HG02571 (cell line): Measurements from ENCODE around the gene NR1I2.

ENCODE experiments used
- ATAC-seq: cut with Tn5 transposase; IDR thresholded peaks from one replicate; pipeline ENCODE4 v1.9.1; 2021; ENCODE audit warnings: mild to moderate bottlenecking, moderate library complexity; ENCODE audit not compliant: unreplicated experiment

The NR1I2 gene

DNA sequence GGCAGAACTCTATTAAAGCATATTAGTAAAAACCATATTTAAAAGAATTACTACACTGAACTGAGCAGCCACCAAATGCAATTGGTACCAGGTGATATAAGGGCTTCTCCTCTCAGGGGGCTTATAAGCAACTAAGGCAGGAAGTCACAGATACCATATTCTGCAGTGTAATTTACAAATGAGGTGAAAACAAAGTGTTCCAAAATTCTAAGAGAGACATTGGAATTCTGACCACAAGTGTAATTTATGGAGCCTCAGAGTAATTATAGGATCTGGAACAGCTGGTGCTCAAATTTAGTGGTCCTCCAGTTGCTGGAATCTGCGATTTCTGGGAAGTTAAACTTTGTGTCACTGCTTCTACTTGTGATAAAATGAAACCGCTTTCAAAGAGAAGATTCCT, 3.1 kb upstream of the NR1I2 start:
- ATAC-seq, result no peak

DNA sequence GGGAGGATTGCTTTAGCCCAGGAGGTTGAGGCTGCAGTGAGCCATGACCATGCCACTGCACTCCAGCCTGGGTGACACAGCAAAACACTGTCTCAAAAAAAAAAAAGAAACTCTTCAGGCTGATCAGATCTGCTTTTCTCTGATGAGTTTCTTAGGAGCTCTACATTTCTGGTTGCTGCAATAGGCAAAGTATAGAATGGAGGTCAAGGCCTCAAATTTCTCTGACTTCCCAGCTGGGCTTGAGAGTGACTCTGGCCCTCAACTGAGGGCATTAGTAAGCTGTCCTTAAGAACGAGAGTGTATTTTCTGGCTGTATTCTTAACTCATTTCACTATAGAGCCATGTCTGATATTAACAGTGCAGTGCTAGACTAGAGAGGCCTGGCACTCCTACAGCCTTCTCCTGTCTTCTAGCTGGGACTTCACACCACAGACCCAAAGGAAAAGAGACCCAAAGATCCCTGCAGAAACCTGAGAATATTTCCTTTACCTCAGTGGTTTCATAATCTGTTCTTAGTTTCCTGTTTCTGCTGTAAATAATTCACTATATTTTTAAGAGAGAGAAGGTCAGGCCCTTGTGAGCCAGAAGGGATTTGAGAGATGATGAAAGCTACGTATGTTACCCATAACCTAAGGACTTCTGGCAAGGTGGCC, 2.0 kb upstream of the NR1I2 start:
- no peak for ATAC-seq

DNA sequence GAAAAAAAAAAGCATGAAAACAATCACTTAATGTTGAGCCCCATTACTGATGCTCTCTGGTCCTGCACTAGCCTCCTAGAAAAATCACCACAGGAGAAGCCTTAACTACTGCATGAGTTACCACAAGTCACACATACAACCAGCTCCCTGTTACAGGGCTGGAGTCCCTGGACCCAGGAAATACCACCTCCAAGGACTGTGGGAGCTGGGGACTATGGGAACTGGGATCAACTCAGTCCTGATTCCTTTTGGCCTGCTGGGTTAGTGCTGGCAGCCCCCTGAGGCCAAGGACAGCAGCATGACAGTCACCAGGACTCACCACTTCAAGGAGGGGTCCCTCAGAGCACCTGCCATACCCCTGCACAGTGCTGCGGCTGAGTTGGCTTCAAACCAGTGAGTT, 559 bp downstream of the NR1I2 start:
- no peak for ATAC-seq

DNA sequence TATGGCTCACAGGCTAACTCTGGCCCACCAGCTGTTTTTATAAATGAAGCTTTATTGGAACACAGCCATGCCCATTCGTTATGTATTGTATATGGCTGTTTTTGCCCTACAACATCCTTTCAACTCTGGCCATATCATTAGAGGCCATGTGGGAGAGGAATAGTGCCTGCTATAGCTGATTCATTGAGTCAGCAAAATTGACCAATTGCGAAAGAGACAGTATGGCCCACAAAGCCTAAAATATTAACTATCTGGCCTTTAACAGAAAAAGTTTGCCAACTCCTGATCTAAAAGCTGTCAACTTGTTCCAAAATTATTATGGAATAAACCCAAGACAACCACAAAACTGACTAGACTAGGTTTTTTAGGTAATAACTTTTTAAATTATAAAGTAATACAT, 1.4 kb downstream of the NR1I2 start:
- ATAC-seq, result no peak

DNA sequence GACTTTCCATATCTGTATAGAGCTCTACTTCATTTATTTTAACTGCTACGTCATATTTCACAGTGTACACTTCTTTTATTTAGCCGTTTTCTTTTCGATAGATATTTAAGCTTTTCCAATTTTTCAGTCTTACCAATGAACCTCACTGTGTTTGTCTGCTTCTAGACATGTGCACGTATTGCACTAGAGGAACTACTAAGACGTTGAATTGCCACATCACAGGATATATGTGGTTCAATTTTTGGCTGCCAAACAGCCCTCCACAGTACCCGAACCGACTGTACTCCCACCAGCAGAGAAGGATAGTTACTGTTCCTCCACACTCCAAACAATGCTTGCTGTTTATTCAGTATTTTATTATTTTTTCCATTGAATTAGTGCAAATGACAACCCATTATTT, 2.0 kb downstream of the NR1I2 start:
- ATAC-seq, result no peak

DNA sequence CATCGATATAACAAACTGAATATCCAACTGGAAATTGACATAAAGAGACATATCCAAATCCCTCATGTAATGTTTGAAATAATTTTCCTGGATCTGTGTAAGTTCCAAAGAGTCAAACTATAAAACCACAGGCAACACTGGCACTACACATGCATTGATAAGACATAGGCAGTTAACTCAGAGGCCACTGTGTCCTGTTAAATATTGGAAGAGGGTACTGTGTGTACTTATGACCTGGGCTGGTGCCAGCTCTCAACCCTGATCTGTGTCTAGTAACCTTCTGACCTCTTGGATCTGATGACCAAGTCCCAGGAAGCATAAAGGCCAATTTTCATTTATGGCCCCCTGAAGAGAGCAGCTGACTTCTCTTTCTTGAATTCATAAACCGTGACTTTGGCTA, 4.5 kb downstream of the NR1I2 start:
- ATAC-seq, result no peak

DNA sequence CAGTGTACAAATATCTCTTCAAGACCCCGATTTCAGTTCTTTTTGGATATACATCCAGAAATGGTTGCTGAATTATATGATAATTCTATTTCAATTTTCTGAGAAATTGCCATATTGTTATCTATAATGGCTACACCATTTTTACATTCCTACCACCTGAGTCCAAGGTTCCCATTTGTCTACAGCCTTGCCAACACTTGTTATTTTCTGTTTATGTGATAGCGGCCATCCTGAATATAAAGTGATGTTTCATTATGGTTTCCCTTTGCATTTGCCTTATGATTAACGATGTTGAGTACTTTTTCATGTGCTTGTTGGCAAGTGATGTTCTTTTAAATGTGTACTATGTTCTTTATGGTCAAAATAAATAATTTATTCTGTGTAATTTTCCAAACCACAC, 8.5 kb downstream of the NR1I2 start:
- no peak for ATAC-seq

DNA sequence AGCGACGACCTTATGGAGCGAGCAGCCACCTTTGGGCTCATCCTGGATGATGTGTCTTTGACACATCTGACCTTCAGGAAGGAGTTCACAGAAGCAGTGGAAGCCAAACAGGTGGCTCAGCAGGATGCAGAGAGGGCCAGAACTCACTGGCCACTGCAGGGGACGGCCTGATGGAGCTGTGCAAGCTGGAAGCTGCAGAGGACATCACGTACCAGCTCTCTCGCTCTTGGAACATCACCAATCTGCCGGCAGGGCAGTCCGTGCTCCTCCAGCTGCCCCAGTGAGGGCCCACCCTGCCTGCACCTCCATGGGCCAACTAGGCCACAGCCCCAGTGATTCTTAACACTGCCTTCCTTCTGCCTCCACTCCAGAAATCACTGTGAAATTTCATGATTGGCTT, 10.4 kb downstream of the NR1I2 start:
- ATAC-seq, result no peak

DNA sequence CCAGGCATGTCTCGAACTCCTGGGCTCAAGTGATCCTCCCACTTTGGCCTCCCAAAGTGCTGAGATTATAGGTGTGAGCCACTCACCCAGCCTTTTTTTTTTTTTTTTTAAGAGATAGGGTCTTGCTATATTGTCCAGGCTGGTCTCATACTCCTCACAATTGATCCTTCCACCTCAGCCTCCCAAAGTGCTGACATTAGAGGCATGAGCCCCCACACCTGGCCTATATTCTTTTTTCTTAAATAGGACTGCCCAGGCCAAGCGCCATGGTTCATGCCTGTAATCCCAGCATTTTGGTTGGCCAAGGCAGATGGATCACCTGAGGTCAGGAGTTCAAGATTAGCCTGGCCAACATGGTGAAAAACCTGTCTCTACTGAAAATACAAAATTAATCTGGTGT, 12.5 kb downstream of the NR1I2 start:
- ATAC-seq, result no peak

DNA sequence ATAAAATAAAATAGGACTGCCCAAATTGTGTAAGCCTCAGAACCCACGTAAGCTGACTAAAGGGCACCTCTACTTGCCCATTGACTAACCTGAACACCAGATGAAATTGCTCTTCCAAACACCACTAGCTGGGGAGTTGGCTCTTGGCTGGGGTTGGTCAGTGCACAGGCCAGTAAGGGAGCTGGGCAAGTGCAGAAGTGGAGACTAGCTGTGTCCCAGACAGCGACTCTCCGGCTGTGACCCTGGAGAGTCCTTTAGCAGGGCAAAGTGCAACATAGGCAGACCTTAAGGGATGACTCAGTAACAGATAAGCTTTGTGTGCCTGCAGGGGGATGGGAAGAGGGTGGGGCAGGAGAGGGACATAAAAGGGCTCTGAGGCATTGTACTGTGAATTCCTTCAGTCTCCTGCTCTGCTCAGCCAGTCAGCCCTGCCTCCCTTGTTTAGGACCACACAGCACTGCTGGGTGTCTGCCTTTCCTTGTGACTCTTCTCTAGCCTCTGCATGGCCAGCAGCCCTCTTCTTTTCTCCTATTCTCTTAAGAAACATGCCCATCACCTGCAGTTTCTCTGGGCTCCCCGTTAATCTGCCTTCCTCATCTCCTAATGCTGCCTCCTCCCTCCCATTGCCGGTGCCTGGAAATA, 13.2 kb downstream of the NR1I2 start:
- ATAC-seq, result no peak

DNA sequence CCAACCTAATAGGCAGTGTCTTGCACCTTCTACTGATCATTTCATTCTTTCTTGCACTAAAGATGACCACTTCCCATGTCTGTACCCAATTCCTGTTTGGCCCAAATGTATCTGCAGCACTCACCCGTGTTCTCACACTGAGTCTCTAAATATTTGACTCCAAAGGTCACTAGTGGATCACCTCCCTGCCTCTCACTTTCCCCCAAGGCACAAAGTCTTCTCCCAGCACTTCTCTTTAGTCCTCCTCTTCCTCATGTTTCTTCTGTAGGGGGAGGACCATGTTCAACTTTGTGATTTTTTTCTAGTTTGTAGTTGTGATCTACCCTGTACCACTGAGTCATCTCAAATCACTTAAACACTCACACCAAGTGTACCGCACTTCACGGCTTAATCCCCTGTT, 13.9 kb downstream of the NR1I2 start:
- no peak for ATAC-seq

DNA sequence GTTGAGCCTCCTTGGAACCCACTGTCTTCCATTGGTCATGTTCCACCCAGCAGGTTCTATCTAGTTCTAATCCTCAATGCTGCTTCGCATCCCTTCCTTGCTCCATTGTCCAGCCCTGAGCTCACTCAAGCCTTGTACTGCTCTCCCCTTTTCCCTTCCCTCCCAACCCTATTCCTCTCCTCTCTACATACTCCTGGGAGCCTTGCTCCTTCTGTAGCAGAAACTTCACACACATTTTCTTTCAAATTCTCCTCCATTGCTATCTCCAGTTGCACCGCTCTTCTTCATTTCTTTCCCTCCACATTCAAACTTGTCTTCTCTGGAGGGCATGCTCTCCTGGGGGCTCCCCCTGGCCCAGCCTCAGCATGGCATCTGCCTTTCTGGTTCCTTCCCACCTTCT, 14.5 kb downstream of the NR1I2 start:
- ATAC-seq, result no peak

DNA sequence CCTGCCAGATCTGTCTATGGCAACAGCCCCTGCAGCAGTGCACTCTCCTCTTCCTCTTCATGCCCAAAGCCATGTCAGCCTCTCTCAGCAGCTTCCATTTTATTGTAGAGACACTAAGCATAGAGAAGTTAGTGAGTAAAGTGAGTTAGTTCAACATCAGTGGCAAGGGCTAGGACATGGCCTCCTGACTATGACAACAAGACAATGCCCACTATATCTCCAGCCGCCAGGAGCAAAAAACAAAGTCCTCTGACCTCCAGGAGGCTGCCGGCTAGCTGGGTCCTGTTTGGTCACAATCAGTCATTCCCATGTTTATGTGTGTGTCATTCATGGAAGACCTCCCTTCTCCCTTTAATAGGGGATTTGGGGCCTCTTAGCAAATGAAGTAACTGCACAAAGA, 14.9 kb downstream of the NR1I2 start:
- no peak for ATAC-seq

DNA sequence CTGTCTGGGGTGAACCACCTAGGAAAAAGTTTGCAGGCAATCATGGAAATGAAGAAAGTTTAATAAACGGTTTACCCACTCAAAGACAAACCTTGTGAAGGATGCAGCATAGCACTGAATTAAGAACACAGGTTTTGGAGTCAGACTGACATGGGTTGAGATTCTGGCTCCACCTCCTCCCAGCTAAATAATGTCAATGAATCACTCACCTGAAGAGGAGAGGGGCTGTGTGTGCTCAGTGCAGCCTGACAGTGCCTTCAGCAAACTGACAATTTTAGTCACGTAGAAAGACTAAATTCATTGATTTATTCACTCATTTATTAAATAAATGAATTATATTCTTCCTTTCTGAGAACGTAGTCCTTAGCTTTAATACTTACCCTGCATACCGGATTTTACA, 18.9 kb downstream of the NR1I2 start:
- ATAC-seq, result no peak

DNA sequence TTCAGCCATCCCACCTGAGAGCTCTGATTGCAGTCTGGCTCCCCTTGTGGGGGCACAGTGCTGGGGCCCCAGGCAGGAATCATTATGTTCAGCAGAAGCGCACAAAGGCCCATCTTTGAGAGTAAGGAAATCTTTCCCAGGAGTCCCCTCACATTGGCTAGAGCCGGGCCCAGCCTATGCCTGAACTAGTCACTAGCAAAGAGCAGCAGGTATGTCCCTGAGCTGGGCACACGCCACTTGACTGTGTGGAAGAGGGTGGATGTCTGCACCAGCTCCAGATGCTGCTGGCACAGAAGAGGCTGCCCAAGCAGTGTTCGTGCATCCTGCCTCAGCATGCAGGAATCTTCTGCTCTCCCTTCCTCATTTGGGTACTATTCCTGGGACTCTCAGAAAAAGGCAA, 26.3 kb downstream of the NR1I2 start:
- no peak for ATAC-seq

DNA sequence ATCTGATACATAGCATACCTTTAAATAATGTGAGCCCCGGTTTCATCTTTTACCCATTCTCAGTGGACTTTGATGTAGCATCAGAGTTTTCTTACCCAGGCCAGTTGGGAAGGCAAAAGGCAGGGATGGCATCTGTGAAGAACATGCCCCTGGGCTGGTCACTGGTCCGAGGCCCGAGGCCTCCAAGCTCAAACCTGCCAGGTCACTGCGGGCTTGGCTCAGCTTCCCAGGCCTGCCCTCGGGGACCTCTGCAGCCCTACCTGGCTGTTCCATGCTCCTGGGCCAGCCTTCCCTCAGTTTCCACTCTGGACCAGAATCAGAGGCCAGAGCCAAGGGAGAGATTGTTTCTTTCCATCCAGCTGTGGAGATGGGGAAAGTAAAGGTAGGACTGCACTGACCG, 26.9 kb downstream of the NR1I2 start:
- no peak for ATAC-seq

DNA sequence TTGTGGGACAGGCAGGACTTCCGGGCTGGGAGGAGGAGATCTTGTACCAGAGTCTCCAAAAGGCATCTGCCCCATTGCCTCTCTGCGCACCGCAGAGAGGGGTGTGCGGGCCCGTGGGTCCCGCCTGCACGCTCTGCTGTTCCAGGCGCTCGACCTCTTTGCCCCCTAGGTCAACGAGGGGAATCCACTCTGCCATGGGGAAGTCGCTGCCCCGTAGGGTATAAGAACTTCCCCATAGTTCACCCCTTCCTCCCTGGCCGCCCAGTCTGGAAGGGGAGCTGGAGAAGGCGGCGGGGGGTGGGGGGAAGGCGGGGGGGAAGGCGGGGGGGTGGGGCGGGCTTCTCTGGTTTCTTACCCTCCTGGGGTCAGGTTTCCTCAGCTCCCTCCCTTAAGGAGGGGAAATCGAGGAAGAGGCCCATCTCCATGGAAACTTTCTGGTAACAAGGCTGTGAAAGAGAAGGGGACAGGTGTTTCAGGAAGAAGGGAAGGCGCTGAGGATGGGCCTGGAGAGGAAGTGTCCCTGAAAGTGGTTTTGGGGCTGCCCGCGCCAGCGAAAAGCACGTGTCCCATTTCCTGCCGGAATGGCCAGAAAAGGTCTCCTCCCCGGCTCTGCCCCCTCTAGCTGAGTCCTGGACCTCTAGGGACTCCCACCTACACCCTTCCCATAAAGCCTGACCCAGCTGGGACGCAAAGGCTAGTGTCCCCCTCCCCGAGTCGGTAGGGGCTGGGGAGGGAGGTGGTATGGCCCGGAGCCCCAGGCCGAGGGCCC, 27.5 kb downstream of the NR1I2 start:
- peak; percentile 20 for ATAC-seq

DNA sequence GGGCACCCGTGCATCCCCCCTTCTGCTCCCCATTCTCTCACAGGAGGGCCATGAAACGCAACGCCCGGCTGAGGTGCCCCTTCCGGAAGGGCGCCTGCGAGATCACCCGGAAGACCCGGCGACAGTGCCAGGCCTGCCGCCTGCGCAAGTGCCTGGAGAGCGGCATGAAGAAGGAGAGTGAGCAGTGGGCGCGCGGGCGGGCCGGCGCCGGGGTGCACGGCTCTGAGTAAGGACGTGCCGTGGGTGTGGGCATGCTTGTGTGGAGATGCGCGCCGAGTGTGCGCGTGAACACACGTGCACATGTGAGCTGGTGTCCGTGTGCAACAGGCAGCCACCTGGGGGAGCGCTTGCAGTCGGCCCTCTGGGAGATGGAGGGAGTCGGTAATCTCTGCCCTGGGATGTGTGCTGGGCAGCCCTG, 28.1 kb downstream of the NR1I2 start:
- ATAC-seq, result peak; percentile 84

DNA sequence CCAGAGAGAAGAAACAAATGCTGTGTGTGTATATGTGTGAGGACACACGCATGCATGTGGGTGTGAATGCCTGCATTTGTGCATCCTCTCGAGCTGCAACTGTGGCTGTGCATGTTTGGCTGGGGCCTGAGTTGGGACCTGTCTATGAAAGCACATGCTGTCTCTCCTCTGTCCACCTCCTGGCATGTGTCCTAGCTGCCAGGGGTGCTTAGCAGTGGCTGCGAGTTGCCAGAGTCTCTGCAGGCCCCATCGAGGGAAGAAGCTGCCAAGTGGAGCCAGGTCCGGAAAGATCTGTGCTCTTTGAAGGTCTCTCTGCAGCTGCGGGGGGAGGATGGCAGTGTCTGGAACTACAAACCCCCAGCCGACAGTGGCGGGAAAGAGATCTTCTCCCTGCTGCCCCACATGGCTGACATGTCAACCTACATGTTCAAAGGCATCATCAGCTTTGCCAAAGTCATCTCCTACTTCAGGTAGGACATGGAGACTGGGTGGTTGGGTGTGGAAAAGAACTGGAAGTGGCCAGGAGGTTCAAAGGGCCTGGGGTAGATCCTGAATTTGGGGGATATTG, 30.7 kb downstream of the NR1I2 start:
- no peak for ATAC-seq

DNA sequence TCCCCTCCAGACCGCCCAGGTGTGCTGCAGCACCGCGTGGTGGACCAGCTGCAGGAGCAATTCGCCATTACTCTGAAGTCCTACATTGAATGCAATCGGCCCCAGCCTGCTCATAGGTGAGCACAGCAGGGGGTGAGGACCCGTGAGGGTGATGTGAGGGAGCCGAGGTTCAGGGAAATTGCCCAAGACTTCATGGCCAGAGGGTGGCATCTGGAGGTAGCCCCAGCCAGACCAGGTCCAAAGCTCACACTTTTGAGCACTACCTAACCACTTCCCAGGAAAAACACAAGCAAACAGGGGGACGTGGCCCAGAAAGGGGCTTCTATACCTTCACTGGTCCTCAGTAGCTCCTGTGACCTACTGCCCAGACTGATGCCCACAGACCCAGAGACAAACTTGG, 33.8 kb downstream of the NR1I2 start:
- no peak for ATAC-seq

DNA sequence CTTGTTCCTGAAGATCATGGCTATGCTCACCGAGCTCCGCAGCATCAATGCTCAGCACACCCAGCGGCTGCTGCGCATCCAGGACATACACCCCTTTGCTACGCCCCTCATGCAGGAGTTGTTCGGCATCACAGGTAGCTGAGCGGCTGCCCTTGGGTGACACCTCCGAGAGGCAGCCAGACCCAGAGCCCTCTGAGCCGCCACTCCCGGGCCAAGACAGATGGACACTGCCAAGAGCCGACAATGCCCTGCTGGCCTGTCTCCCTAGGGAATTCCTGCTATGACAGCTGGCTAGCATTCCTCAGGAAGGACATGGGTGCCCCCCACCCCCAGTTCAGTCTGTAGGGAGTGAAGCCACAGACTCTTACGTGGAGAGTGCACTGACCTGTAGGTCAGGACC, 35.2 kb downstream of the NR1I2 start:
- ATAC-seq, result no peak
